IgD-negative memory B cell (primary cell): ENCODE results near the gene KIRREL3. TPM values are rescaled to one million over a fixed set of nuclear protein-coding genes. Genes with fewer than 3 reads are reported as not detected.

Source experiments
- H3K27ac Mint-ChIP-seq, 3 donors: one replicate each; pipeline ENCODE4 v1.8.0; 2020 to 2022; ENCODE audit warnings: mild to moderate bottlenecking in 3 of 3, mixed read lengths in 3 of 3, moderate library complexity in 1 of 3
- H3K27me3 Mint-ChIP-seq: one replicate; pipeline ENCODE4 v1.8.0; 2021; ENCODE audit warnings: mixed read lengths
- H3K36me3 Mint-ChIP-seq: one replicate; pipeline ENCODE4 v1.8.0; 2020; ENCODE audit warnings: mild to moderate bottlenecking, mixed read lengths
- H3K4me1 Mint-ChIP-seq, 3 donors: one replicate each; pipeline ENCODE4 v1.8.0; 2020 to 2022; ENCODE audit warnings: mixed read lengths in 3 of 3, mild to moderate bottlenecking in 1 of 3
- H3K4me3 Mint-ChIP-seq, 4 donors: one replicate each; pipeline ENCODE4 v1.8.0; 2020 to 2022; ENCODE audit warnings: mild to moderate bottlenecking in 4 of 4, mixed read lengths in 4 of 4, moderate library complexity in 3 of 4
- H3K9me3 Mint-ChIP-seq, 3 donors: one replicate each; pipeline ENCODE4 v1.8.0; 2020 to 2021; ENCODE audit warnings: mixed read lengths in 3 of 3, mild to moderate bottlenecking in 1 of 3
- polyA plus RNA-seq: library from polyadenylated mRNA; unstranded; fragments of 300-500 nt; fragmentation: Illumina TruSeq; gene quantifications from one replicate; pipeline ENCODE4 v1.2.3, GENCODE V29; 2021

KIRREL3 gene
- polyA plus RNA-seq, 1 donor from 2014 or later, result not detected

- no peaks in the 10 kb centered on the region for H3K4me1 Mint-ChIP-seq
- H3K27ac Mint-ChIP-seq, result no peak overlapping the region
- no peaks in the 10 kb centered on the region for H3K36me3 Mint-ChIP-seq
- peaks cover 2% of the 10 kb centered on the region for H3K27me3 Mint-ChIP-seq
- peaks cover 0 to 3% (median 3%) of the 10 kb centered on the region in 3 donors for H3K9me3 Mint-ChIP-seq
- H3K4me3 Mint-ChIP-seq, result no peak overlapping the region
These were observed 231.9 kb downstream of the KIRREL3 start for GRCh38 chr11:126768702-126769101.

GRCh38 chr11:126766440-126766839, 234.1 kb downstream of the KIRREL3 start:
- Mint-ChIP-seq H3K27me3 (no peaks in the 10 kb centered on the region), H3K36me3 (no peaks in the 10 kb centered on the region), H3K4me3 (no peak overlapping the region), H3K9me3 (peaks cover 0 to 3% (median 3%) of the 10 kb centered on the region in 3 donors), H3K4me1 (no peaks in the 10 kb centered on the region), H3K27ac (no peak overlapping the region)

- H3K4me3 Mint-ChIP-seq, result no peak overlapping the region
- no peaks in the 10 kb centered on the region for H3K27me3 Mint-ChIP-seq
- no peak overlapping the region for H3K27ac Mint-ChIP-seq
- peaks cover 0 to 3% (median 3%) of the 10 kb centered on the region in 3 donors for H3K9me3 Mint-ChIP-seq
- H3K36me3 Mint-ChIP-seq, result no peaks in the 10 kb centered on the region
- H3K4me1 Mint-ChIP-seq, result no peaks in the 10 kb centered on the region
These were observed 235.4 kb downstream of the KIRREL3 start for GRCh38 chr11:126765196-126765595.

GRCh38 chr11:126764231-126764630, 236.3 kb downstream of the KIRREL3 start:
- Mint-ChIP-seq H3K4me3 (no peak overlapping the region), H3K9me3 (peaks cover 0 to 3% (median 3%) of the 10 kb centered on the region in 3 donors), H3K4me1 (no peaks in the 10 kb centered on the region), H3K27me3 (no peaks in the 10 kb centered on the region), H3K27ac (no peak overlapping the region), H3K36me3 (no peaks in the 10 kb centered on the region)

GRCh38 chr11:126756855-126757254, 243.7 kb downstream of the KIRREL3 start:
- Mint-ChIP-seq H3K27me3 (no peaks in the 10 kb centered on the region), H3K27ac (no peak overlapping the region), H3K9me3 (no peaks in the 10 kb centered on the region), H3K36me3 (no peaks in the 10 kb centered on the region), H3K4me1 (no peaks in the 10 kb centered on the region), H3K4me3 (no peak overlapping the region)

GRCh38 chr11:126756421-126756820, 244.1 kb downstream of the KIRREL3 start:
- H3K4me1 Mint-ChIP-seq, result no peaks in the 10 kb centered on the region
- H3K27me3 Mint-ChIP-seq, result no peaks in the 10 kb centered on the region
- no peak overlapping the region for H3K27ac Mint-ChIP-seq
- no peaks in the 10 kb centered on the region for H3K9me3 Mint-ChIP-seq
- H3K36me3 Mint-ChIP-seq, result no peaks in the 10 kb centered on the region
- H3K4me3 Mint-ChIP-seq, result no peak overlapping the region

- Mint-ChIP-seq H3K4me1 (no peaks in the 10 kb centered on the region), H3K9me3 (no peaks in the 10 kb centered on the region), H3K27ac (no peak overlapping the region), H3K27me3 (no peaks in the 10 kb centered on the region), H3K36me3 (no peaks in the 10 kb centered on the region), H3K4me3 (peak overlapping the region in 1 of 4 donors; percentile 50)
These were observed 245.0 kb downstream of the KIRREL3 start for GRCh38 chr11:126755526-126755925.

GRCh38 chr11:126754591-126755426, 245.8 kb downstream of the KIRREL3 start:
- H3K4me3 Mint-ChIP-seq, result no peak overlapping the region
- no peaks in the 10 kb centered on the region for H3K27me3 Mint-ChIP-seq
- no peaks in the 10 kb centered on the region for H3K9me3 Mint-ChIP-seq
- H3K4me1 Mint-ChIP-seq, result no peaks in the 10 kb centered on the region
- no peak overlapping the region for H3K27ac Mint-ChIP-seq
- no peaks in the 10 kb centered on the region for H3K36me3 Mint-ChIP-seq

GRCh38 chr11:126753990-126754389, 246.6 kb downstream of the KIRREL3 start:
- peaks cover 3% of the 10 kb centered on the region for H3K27me3 Mint-ChIP-seq
- no peaks in the 10 kb centered on the region for H3K36me3 Mint-ChIP-seq
- H3K27ac Mint-ChIP-seq, result no peak overlapping the region
- no peaks in the 10 kb centered on the region for H3K4me1 Mint-ChIP-seq
- H3K4me3 Mint-ChIP-seq, result no peak overlapping the region
- H3K9me3 Mint-ChIP-seq, result no peaks in the 10 kb centered on the region

- no peaks in the 10 kb centered on the region for H3K4me1 Mint-ChIP-seq
- H3K4me3 Mint-ChIP-seq, result no peak overlapping the region
- peaks cover 4% of the 10 kb centered on the region for H3K27me3 Mint-ChIP-seq
- no peaks in the 10 kb centered on the region for H3K9me3 Mint-ChIP-seq
- no peaks in the 10 kb centered on the region for H3K36me3 Mint-ChIP-seq
- no peak overlapping the region for H3K27ac Mint-ChIP-seq
These were observed 249.3 kb downstream of the KIRREL3 start for GRCh38 chr11:126751242-126751641.

GRCh38 chr11:126748793-126749192, 251.8 kb downstream of the KIRREL3 start:
- Mint-ChIP-seq H3K27ac (no peak overlapping the region), H3K4me1 (no peaks in the 10 kb centered on the region), H3K4me3 (no peak overlapping the region), H3K27me3 (peaks cover 7% of the 10 kb centered on the region), H3K9me3 (no peaks in the 10 kb centered on the region), H3K36me3 (no peaks in the 10 kb centered on the region)

- Mint-ChIP-seq H3K4me3 (peak overlapping the region in 1 of 4 donors; percentile 48), H3K27ac (peak overlapping the region in 1 of 3 donors; percentile 51), H3K27me3 (peaks cover 7% of the 10 kb centered on the region), H3K36me3 (no peaks in the 10 kb centered on the region), H3K4me1 (no peaks in the 10 kb centered on the region), H3K9me3 (no peaks in the 10 kb centered on the region)
These were observed 252.3 kb downstream of the KIRREL3 start for GRCh38 chr11:126748100-126748791.

- H3K9me3 Mint-ChIP-seq, result no peaks in the 10 kb centered on the region
- H3K4me3 Mint-ChIP-seq, result no peak overlapping the region
- H3K27ac Mint-ChIP-seq, result no peak overlapping the region
- peaks cover 7% of the 10 kb centered on the region for H3K27me3 Mint-ChIP-seq
- H3K36me3 Mint-ChIP-seq, result no peaks in the 10 kb centered on the region
- H3K4me1 Mint-ChIP-seq, result no peaks in the 10 kb centered on the region
These were observed 253.3 kb downstream of the KIRREL3 start for GRCh38 chr11:126747315-126747714.

- H3K27me3 Mint-ChIP-seq, result peaks cover 7% of the 10 kb centered on the region
- no peaks in the 10 kb centered on the region for H3K36me3 Mint-ChIP-seq
- H3K27ac Mint-ChIP-seq, result no peak overlapping the region
- H3K4me1 Mint-ChIP-seq, result no peaks in the 10 kb centered on the region
- H3K9me3 Mint-ChIP-seq, result no peaks in the 10 kb centered on the region
- H3K4me3 Mint-ChIP-seq, result no peak overlapping the region
These were observed 254.1 kb downstream of the KIRREL3 start for GRCh38 chr11:126746443-126746842.

- H3K9me3 Mint-ChIP-seq, result no peaks in the 10 kb centered on the region
- H3K27ac Mint-ChIP-seq, result no peak overlapping the region
- H3K36me3 Mint-ChIP-seq, result no peaks in the 10 kb centered on the region
- H3K4me1 Mint-ChIP-seq, result no peaks in the 10 kb centered on the region
- H3K27me3 Mint-ChIP-seq, result peaks cover 7% of the 10 kb centered on the region
- no peak overlapping the region for H3K4me3 Mint-ChIP-seq
These were observed 255.9 kb downstream of the KIRREL3 start for GRCh38 chr11:126744699-126745098.

- peaks cover 3% of the 10 kb centered on the region for H3K27me3 Mint-ChIP-seq
- H3K4me3 Mint-ChIP-seq, result no peak overlapping the region
- H3K36me3 Mint-ChIP-seq, result no peaks in the 10 kb centered on the region
- H3K9me3 Mint-ChIP-seq, result no peaks in the 10 kb centered on the region
- no peaks in the 10 kb centered on the region for H3K4me1 Mint-ChIP-seq
- H3K27ac Mint-ChIP-seq, result no peak overlapping the region
These were observed 256.9 kb downstream of the KIRREL3 start for GRCh38 chr11:126743628-126744027.
